GM21528 (cell line): ENCODE measurements around the gene CASP14.
"Not testable (repeated sequence)": the region's sequence is repeated elsewhere in the genome, so short reads cannot be mapped to it uniquely, and the experiment has no call there.

Source experiments
- ATAC-seq: cut with Tn5 transposase; IDR thresholded peaks from one replicate; pipeline ENCODE4 v1.9.1; 2021; ENCODE audit warnings: mild to moderate bottlenecking, moderate library complexity; ENCODE audit not compliant: unreplicated experiment, low FRiP score

The CASP14 gene, protein sequence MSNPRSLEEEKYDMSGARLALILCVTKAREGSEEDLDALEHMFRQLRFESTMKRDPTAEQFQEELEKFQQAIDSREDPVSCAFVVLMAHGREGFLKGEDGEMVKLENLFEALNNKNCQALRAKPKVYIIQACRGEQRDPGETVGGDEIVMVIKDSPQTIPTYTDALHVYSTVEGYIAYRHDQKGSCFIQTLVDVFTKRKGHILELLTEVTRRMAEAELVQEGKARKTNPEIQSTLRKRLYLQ

DNA sequence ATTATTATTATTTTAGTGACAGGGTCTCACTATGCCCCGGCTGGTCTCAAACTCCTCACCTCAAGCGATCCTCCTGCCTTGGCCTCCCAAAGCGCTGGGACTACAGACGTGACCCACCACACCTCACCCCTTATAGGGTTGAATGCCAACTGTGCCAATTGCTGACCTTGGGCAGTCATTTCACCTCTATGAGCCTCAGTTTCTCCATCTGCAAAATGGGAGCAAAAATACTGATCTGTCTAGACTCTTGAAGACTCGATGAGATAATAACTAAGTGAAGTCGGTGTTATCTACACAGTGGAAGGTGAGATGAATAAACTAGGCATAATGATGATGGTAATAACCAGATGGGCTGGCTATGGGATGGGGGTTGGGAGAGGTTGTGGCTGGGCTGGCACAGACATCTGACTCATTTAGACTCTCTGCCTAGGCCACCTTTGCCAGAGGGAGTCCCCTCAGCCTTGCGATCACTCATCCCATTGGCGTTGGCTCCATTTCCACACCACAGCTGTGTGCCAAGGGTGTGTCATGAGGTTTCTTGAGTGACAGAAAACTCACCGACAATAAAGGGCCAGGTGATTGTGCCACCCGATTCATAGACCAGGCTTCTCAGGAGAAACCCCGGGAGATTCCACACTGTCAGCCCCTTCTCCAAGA, at the start of gene CASP14:
Gene CASP14, plus strand, starts transcription at position 596 of the 657 bp plus-strand sequence. CDS start 2,772 bp downstream, outside the sequence.
- ATAC-seq: no peak

DNA sequence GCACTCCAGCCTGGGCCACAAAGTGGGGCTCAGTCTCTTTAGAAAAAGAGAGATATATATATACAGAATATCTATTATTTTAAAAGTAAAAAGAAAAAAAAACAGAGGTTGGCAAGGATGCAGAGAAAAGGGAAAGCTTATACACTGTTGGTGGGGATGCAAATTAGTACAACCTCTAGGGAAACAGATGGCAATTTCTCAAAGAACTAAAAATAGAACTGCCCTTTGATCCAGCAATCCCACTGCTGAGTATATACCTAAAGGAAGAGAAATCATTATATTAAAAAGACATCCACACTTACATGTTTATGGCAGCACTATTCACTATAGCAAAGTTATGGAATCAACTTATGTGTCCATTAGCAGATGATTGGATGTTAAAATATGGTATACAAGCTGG, 41.0 kb upstream of the CASP14 start:
- no peak for ATAC-seq

DNA sequence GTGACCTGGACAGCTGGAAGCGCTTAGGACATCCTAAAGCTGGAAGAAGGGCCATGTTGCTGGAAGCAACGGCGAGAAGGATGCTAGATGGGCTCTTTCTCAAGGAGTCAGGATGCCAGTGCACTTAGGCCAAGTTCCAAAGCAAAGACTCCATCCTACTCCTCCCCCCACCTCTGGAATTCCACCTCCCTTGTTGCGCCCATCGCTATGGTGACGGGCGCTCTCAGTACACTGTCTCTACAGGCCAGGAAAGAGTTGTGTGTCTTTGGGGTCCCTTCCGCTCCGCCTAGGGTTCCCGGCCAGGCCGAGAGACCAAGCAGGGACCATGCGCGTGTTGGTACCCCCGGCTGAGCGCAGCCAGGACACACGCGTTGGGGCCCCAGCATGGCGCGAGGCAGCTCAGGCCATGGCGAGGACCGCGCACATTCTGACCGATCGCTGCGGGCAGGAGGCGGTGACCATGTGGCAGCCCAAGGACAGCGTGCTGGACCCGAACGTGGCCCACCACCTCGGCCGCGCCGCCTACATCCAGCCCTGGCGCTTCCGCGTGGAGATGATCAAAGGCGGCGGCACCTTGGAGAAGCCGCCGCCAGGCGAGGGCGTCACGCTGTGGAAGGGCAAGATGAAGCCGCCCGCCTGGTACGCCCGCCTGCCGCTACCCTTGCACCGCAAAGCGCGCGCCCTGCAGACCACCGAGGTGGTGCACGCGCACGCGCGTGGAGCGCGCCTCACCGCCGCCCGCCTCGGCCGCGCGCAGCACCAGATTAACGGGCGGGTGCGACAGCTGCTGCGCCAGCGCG, 38.6 kb upstream of the CASP14 start:
- no peak for ATAC-seq

DNA sequence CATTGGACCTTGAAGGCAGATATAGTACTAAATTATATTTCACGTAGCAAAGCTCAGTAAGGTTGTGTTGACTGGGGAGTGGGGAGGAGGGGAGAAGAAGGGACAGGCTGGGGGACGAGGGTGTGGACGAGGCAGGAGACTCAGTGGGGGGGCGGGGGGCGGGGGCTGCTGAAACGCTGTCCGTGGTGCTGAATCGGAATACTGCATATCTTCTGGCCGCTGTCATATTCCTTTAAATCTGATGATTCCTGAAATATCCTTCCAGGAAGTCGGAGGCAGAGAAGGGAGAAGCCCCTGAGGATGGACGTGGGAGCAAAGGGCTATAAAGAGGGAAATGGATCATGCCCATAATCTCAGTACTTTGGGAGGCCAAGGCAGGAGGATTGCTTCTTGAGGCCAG, 34.7 kb upstream of the CASP14 start:
- no peak for ATAC-seq

DNA sequence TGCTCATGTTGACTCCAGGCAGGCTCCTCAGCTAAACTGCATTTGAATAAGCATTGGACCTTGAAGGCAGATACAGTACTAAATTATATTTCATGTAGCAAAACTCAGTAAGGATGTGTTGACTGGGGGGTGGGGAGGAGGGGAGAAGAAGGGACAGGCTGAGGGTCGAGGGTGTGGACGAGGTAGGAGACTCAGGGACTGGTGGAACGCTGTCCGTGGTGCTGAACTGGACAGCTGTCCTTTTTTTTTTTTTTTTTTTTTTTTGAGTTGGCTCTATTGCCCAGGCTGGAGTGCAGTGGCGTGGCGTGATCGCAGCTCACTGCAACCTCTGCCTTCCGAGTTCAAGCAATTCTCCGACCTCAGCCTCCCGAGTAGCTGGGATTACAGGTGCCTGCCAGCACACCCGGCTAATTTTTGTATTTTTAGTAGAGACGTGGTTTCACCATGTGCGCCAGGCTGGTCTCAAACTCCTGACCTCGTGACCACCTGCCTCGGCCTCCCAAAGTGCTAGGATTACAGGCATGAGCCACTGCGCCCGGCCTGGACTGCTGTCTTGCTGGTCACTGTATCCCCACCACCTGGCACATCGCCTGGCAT, 33.2 kb upstream of the CASP14 start:
- ATAC-seq: no peak

DNA sequence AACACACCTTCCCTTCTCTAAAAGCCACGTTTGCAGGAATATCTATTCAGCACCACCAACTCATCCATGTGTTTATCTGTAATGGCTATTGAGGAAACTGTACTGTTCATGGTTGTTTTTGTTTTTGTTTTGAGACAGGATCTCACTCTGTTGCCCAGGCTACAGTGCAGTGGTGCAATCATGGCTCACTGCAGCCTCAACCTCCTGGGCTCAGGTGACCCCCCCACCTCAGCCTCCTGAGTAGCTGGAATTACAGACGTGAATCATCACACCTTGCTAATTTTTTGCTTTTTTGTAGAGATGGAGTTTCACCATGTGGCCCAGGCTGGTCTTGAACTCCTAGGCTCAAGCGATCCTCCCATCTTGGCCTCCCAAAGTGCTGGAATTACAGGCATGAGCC, 30.4 kb upstream of the CASP14 start:
- not testable (repeated sequence) for ATAC-seq

DNA sequence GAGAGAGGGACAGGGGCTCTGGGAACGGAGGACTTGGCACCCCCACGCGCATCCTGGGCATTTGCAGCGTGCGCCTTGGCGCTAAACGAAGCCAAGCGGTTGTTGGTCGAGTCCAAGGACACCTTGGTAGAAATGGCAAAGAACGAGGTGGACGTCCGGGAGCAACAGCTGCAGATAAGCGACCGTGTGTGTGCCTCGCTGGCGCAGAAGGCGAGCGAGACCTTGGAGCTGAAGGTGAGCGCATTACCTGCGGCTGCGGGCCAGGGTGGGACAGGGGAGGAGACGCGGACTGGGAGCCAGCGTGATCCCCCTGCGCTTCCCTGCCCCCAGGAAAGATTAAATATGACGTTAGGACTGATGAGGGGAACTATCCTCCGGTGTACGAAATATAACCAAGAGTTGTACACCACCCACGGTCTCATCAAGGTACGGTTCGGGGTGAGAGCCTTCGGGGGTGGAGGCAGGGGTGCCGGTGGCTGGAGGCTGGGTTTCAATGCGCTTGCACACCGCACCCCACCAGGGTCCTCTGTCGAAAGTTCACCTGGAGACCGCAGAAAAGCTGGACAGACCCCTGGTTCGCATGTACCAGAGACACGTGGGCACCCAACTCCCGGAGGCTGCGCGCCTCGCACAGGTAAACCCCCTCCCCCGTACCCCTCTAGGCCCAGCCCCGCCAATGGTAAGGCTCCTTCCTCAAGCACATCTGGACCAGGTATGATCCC, 27.8 kb upstream of the CASP14 start:
- no peak for ATAC-seq

DNA sequence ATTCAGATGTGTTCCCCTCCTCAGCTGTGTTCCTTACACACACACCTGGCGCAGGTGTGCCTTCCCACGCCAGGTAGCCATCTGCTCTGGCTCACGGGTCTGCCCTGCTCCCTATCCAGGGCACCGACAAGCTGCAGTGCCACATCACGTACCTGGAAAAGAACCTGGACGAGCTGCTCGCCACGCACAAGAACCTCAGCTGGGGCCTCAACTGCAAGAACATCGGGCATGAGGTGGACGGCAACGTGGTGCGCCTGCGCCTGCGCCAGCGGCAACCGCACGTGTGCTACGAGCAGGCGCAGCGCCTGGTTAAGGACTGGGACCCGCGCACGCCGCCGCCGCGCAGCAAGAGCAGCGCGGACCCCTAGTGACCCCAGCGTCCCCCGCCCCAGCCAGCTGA, 26.5 kb upstream of the CASP14 start:
- ATAC-seq: no peak

DNA sequence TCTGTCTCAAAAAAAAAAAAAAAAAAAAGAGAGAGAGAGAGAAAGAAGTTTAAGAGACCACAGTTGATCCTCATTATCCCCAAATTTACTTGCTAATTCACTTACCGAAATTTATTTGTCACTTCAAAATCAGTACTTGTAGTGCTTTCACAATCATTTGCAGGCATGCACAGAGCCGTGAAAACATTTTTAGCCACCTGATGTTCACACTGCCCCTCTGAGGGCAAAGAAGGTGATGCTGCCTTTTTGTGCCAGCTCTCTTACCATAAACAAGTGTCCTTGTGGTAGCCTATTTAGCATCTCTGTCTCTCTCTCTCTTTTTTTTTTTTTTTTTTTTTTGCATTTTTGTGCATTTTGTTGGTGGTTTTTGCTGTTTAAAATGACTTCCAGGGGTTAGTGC, 24.1 kb upstream of the CASP14 start:
- ATAC-seq: no peak

DNA sequence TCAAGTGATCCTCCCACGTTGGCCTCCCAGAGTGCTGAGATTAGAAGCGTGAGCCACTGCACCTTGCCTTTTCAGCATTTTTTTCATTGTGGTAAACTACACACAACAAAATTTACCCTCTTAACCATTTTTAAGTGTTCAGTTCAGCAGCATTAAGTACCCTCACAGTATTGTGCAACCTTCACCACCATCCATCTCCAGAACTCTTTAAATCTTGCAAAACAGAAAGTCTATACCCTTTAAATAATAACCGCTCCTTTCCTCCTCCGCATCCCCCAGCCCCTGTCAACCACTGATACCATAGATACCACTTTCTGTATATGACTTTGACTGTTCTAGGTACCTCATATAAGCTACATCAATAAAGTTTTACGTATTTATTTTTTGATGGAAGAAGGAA, 20.8 kb upstream of the CASP14 start:
- no peak for ATAC-seq

DNA sequence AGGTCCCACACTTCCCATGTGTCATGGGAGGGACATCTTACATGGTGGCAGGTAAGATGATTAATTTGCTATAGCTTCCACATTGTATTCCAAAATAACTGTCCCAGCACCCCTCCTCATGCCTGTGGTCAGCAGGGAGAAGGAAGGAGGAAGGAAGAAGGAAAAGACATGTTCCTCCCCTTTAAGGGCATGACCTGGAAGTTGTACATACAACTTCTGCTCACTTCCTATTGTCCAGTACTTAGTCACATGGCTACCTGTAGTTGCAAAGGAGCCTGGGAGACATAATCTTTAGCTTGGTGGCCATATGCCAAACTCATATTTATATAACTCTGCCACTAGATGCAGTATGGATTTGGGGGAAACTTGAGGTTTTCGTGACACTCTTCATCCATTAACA, 17.6 kb upstream of the CASP14 start:
- no peak for ATAC-seq

DNA sequence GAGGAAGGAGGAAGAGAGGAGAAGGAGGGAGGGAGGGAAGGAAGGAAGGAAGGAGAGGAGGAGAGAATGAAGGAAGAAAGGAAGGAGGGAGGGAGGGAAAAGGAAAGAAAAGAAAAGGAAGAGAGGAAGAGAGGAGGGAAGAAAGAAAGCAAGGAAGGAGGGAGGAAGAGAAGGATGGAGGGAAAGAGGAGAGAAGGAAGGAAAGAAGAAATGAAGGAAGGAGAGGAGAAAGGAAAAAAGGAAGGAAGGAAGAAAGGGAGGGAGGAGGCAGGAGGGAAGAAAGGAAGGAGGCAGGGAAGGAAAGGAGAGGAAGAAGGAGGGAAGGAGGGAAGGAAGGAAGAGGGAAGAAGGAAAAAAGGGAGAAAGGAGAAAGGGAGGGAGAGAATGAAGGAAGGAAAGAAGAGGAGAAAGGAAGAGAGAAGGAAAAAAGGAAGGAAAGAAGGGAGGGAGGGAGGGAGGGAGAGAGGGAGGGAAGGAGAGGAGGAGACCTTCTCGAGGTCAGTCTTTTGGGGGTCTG, 13.4 kb upstream of the CASP14 start:
- ATAC-seq: no peak

DNA sequence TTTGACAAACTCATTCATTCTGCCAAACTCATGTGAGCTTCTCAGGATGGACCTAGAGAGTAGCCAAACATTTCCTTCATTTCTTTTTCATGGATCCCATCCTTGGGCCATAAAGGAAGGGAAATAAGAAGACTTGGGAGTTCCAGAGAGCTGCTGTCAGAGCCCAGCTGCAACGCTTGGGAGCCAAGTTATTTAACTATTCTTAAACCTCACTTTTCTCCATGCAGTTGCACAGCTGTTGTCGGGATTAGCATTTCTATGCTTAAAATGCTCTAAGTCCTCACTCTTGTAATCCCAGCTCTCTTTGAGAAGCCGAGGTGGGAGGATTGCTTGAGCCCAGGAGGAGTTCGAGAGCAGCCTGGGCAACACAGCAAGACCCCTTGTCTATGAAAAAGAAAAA, 11.7 kb upstream of the CASP14 start:
- no peak for ATAC-seq

DNA sequence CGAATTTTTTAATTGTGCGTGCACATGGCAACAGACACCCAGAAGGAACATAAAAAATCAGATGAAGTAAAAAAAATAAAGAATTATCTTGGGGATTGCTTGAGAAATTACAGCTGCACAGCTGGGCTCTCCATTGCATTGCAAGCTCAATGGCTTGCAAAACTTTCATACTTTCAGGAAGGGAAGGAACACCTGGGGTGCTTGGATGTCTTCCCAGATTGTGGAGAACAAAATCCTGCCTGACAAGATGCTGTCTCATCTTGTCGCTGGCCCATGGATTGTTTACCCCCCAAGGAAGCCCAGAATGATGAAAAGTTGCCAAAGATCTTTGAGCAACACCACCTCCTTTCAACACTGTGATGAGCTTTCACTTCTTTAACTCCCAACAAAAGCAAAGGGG, 11.0 kb upstream of the CASP14 start:
- no peak for ATAC-seq

DNA sequence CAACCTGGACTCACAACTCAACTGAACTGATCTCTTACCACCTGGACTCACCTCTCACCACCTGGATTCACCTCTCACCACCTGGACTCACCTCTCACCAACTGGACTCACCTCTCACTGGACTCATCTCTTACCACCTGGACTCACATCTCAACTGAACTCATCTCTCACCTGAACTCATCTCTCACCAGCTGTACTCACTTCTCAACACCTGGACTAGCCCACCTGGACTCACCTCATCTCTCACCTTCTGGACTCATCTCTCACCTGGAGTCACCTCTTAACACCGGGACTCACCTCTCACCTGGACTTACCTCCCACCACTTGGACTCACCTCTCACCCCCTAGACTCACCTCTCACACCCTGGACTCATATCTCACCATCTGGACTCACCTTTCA, 7.3 kb upstream of the CASP14 start:
- no peak for ATAC-seq

DNA sequence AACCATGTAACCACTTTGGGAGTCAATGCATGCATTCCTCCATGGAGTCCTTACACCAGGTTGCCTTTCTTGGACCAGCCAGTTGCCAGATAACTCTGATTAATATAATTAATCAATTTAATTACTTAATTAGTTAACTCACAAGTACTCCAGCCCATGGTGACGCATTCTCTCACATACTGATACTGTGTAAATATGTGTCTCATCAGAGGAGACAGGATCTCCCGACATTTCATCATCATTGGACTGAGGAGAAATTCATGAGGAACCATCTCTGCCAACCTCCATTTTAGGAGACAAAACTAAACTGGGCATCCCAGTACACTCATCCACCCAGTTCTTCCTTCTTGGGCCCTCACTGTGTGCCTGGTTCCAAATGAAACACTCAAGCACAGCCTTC, 6.5 kb upstream of the CASP14 start:
- ATAC-seq: no peak

DNA sequence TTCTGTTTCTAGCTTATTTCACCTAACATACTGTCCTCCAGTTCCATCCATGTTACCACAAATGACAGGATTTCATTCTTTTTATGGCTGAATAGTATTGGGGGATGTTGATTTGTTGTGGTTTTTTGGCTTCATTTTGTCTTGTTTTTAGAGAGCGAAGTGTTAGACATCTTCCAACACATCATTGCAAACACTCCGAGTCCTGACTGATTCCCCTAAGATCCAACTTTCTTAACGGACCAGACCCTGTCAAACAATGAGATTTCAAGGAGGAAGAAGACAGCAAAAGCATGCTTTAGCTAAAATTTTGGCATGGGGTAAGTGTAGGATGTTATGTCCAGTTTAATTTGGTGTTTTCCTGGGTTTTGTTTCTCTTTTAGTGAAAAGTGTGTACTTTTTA, 3.8 kb upstream of the CASP14 start:
- no peak for ATAC-seq

DNA sequence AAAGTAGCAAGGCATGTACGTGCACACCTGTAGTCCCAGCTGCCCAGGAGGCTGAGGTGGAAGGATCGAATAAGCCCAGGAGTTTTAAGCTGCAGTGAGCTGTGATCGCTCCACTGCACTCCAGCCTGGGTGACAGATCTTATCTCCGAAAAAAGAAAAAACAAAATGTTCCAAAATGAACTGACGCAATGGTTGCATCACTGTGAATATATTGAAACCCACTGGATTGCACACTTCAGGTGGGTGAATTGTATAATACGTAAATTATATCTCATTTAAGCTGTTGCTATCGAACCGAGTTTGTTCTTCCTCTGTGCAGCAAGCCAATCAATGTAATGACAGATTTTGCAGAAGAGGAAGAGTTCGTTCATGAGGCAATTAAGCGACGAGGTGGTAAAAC, 1.6 kb upstream of the CASP14 start:
- no peak for ATAC-seq

DNA sequence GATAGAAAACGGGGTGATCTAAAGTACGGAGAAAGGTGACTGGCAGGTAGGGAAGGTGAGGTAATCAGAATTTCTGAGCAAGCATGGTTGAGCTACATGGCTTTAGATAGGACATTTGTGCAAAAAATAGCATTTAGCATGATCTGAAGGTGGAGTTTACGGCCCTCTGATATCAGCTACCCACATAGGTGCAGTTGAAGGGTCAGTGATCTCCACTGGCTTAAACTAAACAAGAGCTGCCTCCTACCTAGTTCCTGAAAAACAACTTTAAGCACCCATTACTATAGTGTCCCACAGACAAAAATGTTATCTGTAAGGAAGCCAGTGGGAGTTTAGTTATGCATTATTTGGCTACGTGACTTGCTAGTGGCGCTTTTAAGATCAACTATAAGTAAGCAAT, 1.2 kb upstream of the CASP14 start:
- no peak for ATAC-seq

DNA sequence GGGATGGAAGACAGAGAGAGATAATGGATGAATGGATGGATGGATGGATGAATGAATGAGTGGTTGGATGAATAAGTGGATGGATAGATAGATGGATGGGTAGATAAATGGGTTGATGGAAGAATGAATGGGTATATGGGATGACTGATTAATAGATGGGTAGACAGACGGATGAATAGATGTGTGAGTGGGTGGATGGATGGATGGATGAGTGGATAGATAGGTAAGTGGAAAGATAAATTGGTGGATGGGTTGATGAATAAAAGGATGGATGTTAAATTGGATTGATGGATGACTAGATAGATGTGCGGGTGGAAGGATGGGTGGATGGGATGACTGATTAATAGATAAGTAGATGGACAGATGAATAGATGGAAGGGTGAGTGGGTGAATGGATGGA, 1.4 kb downstream of the CASP14 start:
- ATAC-seq: no peak
